GM19324 (cell line): ENCODE measurements around the gene RPL41.

Source experiments
- ATAC-seq: cut with Tn5 transposase; IDR thresholded peaks from one replicate; pipeline ENCODE4 v1.9.1; 2021; ENCODE audit warnings: mild to moderate bottlenecking, moderate library complexity; ENCODE audit not compliant: unreplicated experiment, low FRiP score

Gene RPL41

GRCh38 chr12:56164345-56164729 lies 47.9 kb downstream of the RPL41 start:
- ATAC-seq: no peak

DNA sequence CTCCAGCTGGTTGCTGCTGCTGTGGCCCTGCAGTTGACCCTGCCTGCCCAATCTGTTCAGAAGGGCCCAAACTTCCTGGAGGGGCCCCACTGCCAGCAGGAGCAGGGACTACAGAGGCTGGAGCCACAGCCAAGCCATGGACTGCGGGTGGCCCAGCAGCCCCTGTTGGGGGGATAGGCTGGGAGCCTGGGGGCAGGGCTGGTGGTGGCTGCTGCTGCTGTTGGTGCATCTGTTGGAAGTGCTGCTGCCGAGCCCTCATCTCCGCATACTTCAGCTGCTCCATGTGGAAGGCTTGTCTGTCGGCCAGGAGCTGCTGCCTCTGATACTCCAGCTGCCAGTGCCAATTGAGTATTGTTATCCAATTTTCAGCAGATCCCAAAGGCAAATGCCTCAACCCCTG lies 48.9 kb downstream of the RPL41 start:
- ATAC-seq: no peak
